Posterior cingulate gyrus (tissue), 11 donors: ENCODE measurements around the gene SERINC5.

Source experiments
- DNase-seq, 10 donors: peaks; one replicate each; pipeline versions ENCODE4 v3.0.0 to v3.0.0-alpha.2; 2020 to 2021; ENCODE audit warnings: mixed read lengths in 3 of 10
- intact Hi-C: fragments of 100-400 bp; cut with DNase I; formaldehyde crosslinking; loops from one replicate; pipeline ENCODE4 v1.15.1; 2023

The SERINC5 gene

DNA sequence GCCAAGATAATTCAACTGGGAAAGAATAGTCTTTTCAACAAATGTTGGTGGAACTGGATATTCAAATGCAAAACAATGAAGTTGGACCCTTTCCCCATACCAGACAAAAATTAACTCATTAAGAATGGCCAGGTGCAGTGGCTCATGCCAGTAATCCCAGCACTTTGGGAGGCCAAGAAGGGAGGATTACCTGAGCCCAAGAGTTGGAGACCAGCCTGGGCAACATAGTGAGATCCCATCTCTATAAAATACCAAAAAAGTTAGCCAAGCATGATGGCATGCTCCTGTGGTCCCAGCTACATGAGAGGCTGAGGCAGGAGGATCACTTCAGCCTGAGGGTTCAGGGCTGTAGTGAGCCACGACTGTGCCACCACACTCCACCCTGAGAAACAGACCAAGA is 24.2 kb downstream of the SERINC5 start:
- intact Hi-C loops: no loop called here
- DNase-seq: no peak

DNA sequence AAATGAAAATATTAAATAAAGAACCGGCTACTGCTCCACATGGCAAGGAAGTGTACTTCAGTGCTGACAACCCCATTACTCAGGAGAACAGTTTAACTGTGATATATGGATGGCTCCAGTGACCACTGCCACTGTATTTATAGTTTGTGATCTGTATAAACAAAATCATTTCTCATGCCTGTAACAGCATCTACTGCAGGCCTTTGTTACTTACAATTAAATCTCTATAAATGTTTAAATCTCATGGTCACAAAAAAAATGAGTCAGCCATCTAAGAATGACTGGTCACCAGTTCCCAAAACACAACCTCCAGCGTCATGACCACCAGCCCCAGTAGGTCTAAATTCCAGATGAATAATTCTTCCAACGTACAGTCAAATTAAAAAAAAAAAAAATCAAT is 24.6 kb downstream of the SERINC5 start:
- no peak for DNase-seq
- intact Hi-C loops: no loop called here

DNA sequence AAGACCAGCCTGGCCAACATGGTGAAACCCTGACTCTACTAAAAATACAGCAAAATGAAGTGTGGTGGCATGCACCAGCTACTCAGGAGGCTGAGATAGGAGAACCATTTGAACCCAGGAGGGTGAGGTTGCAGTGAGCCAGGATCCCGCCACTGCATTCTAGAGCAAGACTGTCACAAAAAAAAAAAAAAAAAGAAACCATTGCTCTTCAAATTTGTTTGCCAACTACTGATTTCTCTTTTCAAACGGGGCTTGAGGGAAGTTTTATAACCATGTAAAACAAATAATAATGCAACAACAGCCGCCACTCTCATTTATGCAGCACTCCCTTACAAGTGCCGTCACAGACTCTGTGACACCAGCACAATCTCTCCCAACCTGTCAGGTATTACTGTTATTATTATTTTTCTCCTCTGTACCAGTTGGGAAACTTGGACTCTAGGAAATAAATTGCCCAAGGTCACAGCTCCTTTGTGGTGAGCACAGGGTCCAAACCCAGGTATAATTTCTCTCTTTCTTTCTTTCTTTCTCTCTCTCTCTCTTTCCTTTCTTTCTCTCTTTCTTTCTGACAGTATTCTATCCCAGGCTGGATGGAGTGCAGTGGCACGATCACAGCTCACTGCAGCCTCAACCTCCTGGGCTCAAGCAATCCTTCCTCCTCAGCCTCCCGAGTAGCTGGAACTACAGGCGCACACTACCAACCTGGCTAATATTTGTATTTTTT is 25.4 kb downstream of the SERINC5 start:
- intact Hi-C loops: no loop called here
- no peak for DNase-seq

DNA sequence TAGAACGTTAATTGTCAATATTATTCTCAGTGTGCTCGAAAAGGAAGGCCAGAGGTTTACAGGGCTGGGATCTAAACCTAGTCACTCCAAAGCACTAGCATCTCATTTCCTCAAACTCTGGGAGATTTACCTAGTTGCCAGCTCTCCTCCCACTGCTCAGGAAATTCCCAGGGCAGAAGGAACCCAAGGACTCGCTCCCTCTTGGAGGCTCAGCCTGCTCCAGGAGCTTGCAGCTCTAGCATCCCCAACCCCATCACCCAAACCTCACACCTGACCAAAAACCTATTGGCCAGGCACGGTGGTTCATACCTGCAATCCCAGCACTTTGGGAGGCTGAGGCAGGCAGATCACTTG is 26.0 kb downstream of the SERINC5 start:
- DNase-seq: no peak
- intact Hi-C loops: no loop called here

DNA sequence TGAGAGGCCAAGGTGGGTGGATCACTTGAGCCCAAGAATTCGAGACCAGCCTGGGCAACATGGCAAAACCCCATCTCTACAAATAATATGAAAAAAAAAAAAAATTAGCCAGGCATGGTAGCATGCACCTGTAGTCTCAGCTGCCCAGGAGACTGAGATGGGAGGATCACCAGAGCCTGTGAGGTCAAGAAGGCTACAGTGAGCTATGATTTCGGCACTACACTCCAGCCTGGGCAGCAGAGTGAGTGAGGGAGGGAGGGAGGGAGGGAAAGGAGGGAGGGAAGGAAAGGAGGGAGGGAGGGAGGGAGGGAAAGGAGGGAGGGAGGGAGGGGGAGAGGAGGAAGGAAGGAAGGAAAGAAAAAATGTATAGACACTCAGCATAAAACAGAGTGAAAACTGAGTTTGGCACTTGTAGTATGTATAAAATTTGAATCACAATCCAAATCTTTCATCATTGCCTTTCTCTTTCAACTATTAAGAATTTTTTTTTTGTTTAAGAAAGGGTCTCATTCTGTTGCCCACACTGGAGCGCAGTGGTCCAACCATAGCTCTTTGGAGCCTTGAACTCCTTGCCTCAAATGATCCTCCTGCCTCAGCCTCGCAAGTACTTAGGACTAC is 27.8 kb downstream of the SERINC5 start:
- DNase-seq: no peak
- intact Hi-C loops: no loop called here

DNA sequence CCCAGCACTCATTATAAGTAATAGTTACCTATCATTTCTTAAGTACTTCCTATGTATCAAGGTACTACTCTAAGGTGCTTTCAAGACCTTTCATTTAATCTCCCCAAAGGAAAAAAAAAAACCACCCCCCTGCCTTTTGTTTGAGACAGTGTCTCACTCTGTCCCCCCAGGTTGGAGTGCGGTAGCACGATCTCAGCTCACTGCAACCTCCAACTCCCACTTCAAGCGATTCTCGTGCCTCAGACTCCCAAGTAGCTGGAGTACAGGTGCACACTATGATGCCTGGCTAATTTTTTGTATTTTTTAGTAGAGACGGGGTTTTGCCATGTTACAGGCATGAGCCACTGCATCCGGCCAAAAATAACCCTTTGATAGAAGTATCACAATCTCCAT is 29.9 kb downstream of the SERINC5 start:
- intact Hi-C loops: no loop called here

DNA sequence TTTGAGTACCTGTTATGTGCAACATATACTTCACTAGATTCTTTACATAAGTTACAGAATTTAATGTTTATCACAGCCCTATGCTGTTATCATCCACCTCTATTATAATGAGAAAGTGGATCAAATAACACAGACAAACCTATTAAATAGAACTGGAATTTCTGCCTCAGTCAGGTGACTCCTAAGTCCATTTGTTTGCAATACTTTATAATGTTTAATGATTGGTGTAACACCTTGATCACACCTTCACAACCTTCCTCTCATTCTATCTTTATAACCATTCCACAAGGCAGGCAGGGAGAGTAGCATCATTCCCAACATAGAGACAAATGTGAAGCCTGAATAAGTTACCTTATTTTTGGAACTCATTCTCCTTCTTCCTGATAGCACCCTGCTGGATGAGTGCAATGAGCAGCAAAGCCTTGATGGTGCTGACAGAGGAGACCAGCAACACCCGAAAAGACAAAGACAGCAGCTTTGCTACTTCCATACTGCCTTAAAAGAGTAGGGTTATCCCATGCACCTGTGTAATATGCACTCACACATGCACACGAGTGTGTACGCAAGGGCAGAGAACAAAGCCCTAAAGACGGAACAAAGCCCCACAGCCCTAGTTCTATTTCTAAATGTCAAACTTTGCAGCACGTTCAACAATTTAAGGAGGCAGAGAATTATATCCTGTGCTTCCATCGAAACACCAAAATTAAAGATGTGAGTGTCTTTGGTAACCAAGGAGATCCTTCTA is 30.5 kb downstream of the SERINC5 start:
- intact Hi-C loops: no loop called here
- DNase-seq: no peak

More for the DNA sequence above, 29.9 kb downstream of the SERINC5 start:
- no peak for DNase-seq

DNA sequence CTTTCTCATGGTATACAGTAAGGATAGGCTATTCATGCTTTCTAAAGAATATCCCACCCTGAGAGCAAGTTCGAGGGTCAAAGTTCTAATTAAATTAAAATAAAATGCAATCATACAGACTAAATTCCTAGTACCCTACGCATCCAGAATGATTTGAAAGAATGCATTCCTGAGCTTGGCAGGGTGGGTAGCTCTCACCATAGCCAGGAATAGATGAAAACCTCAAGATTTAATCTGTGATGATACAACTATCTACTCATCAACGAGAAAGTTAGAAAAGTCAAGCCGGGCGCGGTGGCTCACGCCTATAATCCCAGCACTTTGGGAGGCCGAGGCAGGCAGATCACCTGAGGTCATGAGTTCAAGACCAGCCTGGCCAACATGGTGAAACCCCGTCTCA is 32.3 kb downstream of the SERINC5 start:
- intact Hi-C loops: no loop called here

DNA sequence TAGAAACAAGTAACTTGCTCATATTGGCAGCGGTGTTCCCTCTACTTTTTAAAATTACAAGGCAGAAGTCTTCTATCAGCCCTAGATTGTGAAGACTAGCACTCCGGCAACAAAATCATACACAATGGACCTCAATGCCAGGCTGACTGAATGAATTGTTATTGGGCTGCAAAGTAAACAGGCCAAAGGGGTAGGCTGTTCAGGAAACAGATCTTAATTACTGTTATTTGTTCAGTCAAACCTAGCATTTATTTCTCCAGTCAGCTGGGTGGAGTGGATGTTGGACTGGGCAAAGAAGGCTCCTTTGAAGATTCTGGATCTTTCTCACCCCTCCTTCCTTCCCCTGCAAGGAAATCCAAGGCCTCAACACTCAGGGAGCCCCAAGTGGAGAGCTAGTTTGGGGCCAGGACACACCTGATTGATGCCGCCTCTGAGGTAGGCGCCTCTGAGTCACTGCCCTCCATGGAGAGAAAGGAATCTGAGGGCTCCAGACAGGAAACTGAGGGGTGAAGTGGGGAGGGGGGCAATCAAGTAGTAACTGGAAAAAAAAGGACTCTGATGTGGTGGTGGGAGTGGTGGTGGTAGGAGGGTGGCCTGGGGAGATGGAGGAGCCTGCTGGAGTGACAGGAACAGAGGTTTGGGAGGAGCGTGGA is 35.5 kb downstream of the SERINC5 start:
- no peak for DNase-seq
- intact Hi-C loops: no loop called here

More for the DNA sequence above, 32.3 kb downstream of the SERINC5 start:
- DNase-seq: no peak

DNA sequence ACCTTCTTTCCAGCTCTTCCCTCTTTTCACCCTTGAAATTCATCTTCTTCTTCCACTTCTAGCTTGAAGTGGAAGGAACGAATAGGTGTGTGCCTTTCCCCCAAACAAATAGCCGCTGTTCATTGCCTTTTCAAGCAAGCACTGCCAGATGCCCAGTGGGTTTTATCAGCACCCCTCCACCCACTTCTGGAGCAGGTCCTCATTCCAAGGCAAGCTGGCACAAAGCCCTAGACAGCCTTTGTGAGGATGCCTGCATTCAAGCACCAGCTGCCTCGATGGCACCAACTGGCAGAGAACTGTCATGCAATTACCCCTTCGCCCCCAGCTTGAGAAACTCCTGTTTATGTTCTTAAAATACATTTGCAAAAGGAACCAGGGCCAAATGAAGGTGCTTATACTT is 36.5 kb downstream of the SERINC5 start:
- no peak for DNase-seq
- intact Hi-C loops: loop anchor here (5.0 kb wide), 1 partner anchor 33 kb away; no protein-coding TSS in a partner anchor

DNA sequence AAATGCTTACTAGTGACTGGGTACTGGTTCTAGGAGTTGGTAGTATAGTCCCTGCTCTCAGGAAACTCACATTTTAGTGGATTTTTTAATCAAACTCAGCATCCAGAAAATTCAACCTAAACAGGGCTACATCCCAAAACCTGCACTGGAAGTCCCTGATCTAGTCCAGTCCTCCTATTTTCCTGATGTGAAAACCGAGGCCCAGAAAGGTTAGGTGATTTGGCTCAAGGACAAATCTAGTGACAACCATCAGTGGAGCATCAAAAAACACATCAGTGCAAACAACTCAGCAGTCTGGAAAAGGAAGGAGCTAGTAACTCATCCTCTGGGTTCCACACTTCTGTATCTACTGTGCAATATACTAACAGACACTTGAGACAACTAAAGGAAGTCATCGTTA is 38.2 kb downstream of the SERINC5 start:
- DNase-seq: no peak
- intact Hi-C loops: loop anchor here (5.0 kb wide), 1 partner anchor 35 kb away; no protein-coding TSS in a partner anchor

DNA sequence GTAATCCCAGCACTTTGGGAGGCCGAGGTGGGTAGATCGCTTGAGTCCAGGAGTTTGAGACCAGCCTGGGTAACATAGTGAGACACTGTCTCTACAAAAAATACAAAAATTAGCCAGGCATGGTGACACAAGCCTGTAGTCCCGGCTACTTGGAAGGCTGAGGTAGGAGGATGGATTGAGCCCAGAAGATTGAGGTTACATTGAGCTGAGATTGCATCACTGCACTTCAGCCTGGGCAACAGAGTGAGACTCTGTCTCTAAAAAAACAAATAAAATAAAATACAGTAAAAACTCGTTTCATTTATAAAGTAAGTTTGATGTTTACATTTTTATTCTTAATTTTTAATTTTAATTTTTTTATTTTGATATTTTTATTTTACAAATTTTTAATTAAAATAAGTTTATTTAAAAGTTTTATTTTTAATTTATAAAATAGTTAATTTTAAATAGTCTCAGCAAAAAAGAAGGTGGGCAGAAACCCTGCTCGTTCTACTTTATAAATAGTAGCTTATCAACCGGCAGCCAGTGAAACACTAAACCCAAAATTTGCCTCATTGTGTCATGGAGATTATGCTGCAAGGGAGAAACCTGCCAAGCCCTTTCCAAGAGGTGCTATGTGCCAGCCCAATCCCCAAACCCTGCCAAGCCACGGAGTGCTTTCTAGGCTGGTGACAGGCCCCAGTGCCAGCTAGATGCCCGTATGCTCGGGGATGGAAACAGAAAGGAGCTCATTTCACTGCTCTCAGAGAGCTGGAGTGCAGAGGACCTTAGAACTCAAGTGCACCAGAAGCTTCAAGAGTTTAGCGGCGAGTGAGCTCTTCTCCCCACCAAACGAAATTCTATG is 38.9 kb downstream of the SERINC5 start:
- peak; percentile 69 to 95 (median 76) for DNase-seq
- intact Hi-C loops: loop anchor here (5.0 kb wide), 1 partner anchor 35 kb away; no protein-coding TSS in a partner anchor

DNA sequence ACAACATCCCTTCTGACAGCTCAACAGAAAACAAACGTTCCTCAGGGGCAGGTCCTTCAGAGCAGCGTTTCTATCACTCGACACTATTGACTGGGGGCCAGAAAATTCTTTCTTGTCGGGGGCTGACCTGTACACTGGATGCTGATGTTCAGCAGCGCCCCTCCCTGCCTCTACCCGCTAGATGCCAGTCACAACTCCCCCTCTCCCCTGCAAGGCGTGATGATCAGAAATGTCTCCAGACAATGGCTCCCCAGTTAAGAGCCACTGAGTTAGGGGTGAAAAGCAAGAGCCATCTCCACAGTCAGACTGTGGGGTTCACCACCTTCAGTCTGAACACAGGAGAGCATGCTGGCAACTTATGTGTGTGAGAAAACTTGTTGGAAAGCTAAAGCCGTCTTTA is 39.8 kb downstream of the SERINC5 start:
- DNase-seq: no peak
- intact Hi-C loops: loop anchor here (5.0 kb wide), 1 partner anchor 36 kb away; no protein-coding TSS in a partner anchor

DNA sequence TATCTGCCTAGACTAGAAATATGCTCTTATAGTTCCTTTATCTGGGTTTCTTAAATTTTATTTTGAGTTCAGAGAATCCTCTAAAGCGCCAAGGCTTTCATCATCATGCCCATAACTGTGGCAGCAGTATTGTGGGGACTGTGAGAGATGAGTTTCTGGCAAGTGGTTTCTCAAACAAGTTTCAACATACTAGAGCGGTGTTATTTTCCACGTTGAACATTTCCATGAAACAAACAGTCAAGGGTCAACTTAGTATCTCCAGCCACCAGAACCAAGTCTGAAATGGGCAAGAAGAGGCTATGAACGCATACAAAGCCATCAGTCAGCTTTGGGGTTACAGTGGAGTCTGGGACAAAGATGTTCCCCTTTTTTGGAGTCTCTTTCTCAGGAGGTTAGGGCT is 40.3 kb downstream of the SERINC5 start:
- no peak for DNase-seq
- intact Hi-C loops: loop anchor here (5.0 kb wide), 1 partner anchor 37 kb away; no protein-coding TSS in a partner anchor

DNA sequence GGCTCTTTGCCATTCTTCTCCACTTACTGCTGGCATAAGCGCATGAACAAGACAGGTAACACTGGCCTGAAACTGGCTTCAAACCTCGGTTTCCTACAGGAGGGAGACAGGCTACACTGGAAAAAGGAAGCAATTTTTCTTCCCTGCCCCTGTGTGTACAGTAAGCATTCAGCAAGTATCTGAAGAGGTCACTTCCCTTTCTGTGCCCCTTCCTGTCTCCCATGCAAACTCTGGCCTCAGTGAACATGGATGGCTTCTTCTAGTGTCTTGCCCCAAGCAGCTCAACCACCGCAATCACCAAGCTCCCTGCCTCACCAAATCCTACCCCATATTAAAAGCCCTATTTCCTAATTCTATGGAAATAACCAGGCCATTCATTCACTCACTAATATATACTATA is 42.4 kb downstream of the SERINC5 start:
- no peak for DNase-seq

DNA sequence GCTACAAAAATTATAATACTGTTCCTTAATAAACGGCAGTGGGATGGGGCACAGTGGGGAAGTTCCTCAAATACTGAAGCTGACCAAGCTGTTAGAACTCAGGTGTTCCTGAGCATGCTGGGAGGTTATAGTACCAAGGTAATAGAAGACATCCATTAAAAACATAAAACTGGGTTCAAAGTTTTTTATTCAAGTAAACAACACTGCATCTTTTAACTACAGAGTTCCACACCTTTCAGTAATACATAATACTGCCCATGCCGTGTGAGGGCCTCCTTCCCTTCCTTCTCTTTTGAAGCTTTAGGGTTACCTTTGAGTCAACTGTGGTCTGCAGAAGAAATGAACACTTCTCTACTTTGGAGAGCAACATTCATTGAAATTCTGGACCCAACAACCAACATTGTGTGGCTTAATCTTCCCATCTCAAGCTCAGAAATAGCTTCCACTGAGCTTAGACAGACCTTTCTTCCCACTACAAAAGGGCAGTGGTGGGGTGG is 43.6 kb downstream of the SERINC5 start:
- no peak for DNase-seq
- intact Hi-C loops: no loop called here

More for the DNA sequence above, 42.4 kb downstream of the SERINC5 start:
- intact Hi-C loops: no loop called here

DNA sequence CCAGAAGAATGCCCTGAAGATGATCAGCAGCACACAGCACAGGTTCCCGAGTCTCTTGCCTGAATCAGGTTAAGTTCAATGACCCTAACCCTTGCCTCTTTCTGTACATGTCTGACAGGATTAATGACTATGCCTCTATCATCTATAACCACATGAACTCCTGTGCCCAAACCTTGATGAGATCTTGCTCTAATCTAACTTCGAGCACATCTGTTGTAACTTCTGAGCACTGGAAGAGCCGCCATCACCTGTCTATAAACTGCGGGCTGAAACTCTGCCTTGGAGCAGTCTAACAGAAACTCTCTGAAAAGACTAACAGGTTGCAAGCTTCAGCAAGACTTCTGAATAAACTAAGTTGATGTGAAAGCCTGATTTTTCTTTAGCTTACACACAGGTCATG is 44.5 kb downstream of the SERINC5 start:
- intact Hi-C loops: no loop called here
- no peak for DNase-seq

DNA sequence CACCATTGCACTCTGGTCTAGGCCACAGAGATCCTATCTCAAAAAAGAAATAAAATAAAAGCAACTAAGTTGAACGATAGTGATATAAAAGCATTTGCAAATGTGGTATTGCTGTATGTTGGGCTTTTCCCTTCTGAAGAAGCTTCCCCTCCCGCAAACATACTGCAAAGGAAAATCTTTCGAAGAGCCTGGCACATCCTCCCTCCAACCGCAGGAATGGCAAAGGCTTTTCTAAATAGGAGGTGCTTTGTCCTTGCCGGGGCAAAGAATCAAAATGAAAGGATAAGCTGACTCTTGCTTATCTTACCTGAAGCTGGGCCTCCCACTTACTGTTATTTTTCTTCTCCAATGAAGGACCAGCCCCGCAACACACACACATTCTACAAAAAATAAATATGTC is 45.8 kb downstream of the SERINC5 start:
- DNase-seq: no peak
- intact Hi-C loops: no loop called here

DNA sequence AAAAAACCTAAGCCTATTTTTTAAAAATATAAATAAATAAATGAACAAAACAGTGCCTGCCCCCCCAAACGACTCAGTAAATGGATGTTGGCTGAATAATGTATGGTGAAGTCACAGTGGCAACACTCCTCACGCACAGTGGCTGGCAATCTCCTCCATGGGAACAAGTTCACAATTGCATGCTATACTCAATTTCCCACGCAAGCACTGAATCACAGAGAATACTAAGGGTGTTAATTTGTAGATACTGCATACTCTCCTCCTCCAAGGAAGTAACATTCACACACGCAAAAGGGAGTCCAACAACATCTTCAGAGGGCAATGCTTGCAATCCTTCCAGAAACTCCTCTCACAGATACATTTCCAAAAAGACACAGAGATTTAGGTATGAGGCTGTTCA is 47.5 kb downstream of the SERINC5 start:
- intact Hi-C loops: no loop called here
- DNase-seq: peak in 2 of 10 donors; percentile 19 to 40

DNA sequence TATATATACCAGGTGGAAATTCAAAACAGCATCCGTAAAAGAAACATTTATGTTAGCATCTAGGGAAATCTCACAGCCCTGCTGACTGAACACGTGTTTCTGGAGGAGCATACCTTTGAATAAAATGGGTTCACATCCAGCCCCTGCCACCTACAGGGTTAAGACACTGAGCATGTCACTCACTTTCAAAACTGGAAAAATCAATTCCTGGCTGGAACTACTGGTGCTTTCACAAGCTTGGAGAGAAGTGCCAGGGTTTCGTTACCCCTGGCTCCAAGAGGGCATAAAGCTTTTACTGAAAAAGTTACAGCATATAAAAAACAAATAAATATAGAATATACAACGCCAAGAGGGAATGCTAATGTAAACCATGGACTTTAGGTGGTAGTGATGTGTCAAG is 48.0 kb downstream of the SERINC5 start:
- intact Hi-C loops: no loop called here
- DNase-seq: no peak
